SK-N-SH (cell line): ENCODE data around the gene TNNT2.

Source experiments
- ELF1 ChIP-seq: IDR thresholded peaks from 2 replicates; pipeline ENCODE4 v1.4.0; 2012
- POLR2AphosphoS5 ChIP-seq: IDR thresholded peaks from 2 replicates; pipeline ENCODE4 v1.6.1; 2012; ENCODE audit warnings: low read depth, low read length
- TAF1 ChIP-seq: IDR thresholded peaks from 2 replicates; pipeline ENCODE4 v1.6.1; 2012; ENCODE audit warnings: low read depth, mild to moderate bottlenecking, low read length, moderate library complexity, borderline replicate concordance
- TEAD4 ChIP-seq: IDR thresholded peaks from 2 replicates; pipeline ENCODE4 v1.4.0; 2012; ENCODE audit warnings: mild to moderate bottlenecking, borderline replicate concordance; ENCODE audit not compliant: insufficient read depth
- TF ChIP-seq, protein P1 (sequence below): fragments of 200-600 bp; sonication (generic); IDR thresholded peaks from 2 replicates; pipeline ENCODE4 v1.6.1; 2017; ENCODE audit warnings: antibody characterized with exemption, mild to moderate bottlenecking, moderate library complexity

DNA sequence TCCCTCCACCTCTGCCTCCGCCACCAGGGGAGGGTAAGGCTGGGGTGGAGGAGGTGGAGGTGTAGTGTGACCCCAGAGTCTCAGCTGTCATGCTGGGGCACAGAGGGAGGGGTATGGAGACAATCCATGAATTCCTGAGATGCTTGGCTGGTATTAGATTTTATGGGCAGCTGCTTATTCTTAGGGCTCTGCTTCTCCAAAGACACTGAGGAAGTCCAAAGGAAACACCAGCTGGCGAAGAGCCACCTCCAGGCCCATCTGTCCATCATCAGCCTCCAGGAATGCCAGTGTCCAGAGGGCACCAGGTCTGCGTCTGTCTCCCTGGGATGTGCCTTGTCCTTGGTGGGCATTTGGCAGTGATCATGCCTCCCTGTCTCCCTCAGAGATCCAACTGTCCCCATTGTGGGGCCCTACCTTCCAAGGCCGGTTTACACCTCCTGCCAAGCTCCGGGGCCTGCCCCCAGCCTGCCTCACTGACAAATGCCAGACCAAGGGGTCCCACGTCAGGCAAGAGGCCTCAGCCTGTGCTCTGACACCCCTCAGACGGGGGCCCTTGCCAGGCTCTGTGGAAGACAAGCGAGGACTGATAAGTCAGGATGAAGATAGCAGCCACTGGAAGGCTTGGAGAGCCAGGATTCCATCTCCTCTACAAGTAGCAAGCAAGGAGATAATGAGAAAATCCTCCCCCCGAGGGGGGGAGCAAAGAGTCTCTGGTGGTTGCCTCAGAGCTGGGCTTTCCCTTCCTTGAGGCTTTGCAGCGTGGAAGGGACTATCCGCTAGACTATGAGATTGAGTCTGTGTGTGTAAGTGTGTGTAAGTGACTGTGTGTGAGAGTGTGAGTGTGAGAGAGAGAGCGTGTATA lies 42.5 kb upstream of the TNNT2 start:
- TF ChIP-seq, protein P1, sequence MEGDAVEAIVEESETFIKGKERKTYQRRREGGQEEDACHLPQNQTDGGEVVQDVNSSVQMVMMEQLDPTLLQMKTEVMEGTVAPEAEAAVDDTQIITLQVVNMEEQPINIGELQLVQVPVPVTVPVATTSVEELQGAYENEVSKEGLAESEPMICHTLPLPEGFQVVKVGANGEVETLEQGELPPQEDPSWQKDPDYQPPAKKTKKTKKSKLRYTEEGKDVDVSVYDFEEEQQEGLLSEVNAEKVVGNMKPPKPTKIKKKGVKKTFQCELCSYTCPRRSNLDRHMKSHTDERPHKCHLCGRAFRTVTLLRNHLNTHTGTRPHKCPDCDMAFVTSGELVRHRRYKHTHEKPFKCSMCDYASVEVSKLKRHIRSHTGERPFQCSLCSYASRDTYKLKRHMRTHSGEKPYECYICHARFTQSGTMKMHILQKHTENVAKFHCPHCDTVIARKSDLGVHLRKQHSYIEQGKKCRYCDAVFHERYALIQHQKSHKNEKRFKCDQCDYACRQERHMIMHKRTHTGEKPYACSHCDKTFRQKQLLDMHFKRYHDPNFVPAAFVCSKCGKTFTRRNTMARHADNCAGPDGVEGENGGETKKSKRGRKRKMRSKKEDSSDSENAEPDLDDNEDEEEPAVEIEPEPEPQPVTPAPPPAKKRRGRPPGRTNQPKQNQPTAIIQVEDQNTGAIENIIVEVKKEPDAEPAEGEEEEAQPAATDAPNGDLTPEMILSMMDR = no peak
- TF ChIP-seq TAF1 (no peak), ELF1 (no peak), TEAD4 (no peak), POLR2AphosphoS5 (no peak)
